Activated CD4-positive, alpha-beta memory T cell treated with anti-CD3 and anti-CD28 coated beads for 36 hours (primary cell): ENCODE results near the gene C2CD4C. TPM values are rescaled to one million over a fixed set of nuclear protein-coding genes. Genes with fewer than 3 reads are reported as not detected.

ENCODE experiments used
- CTCF ChIA-PET: fragments of 350-600 bp; sonication (Branson Sonifier 250); formaldehyde crosslinking; loops from one replicate; lab custom pipeline; 2021; ENCODE audit warnings: antibody characterized with exemption, inconsistent platforms; lab: Charles Lee
- POLR2A ChIA-PET: fragments of 350-600 bp; sonication (Branson Sonifier 250); formaldehyde crosslinking; loops from one replicate; lab custom pipeline; 2021; ENCODE audit warnings: antibody characterized with exemption; lab: Charles Lee
- DNase-seq: peaks from one replicate; pipeline ENCODE4 v3.0.0-alpha.2; 2020
- H3K27ac Mint-ChIP-seq: one replicate; pipeline ENCODE4 v1.8.0; 2021; ENCODE audit warnings: mixed read lengths
- H3K27me3 Mint-ChIP-seq: one replicate; pipeline ENCODE4 v1.8.0; 2021; ENCODE audit warnings: mixed read lengths
- H3K36me3 Mint-ChIP-seq: one replicate; pipeline ENCODE4 v1.8.0; 2021; ENCODE audit warnings: mixed read lengths
- H3K4me1 Mint-ChIP-seq: one replicate; pipeline ENCODE4 v1.8.0; 2021; ENCODE audit warnings: low read depth, mixed read lengths
- H3K4me3 Mint-ChIP-seq: one replicate; pipeline ENCODE4 v1.8.0; 2021; ENCODE audit warnings: mild to moderate bottlenecking, mixed read lengths
- H3K9me3 Mint-ChIP-seq: one replicate; pipeline ENCODE4 v1.8.0; 2021; ENCODE audit warnings: mixed read lengths
- intact Hi-C: fragments of 100-400 bp; cut with micrococcal nuclease; formaldehyde crosslinking; loops from one replicate; pipeline ENCODE4 v1.15.1; 2023
- total RNA-seq, 2 experiments: library from RNA; stranded (reverse); gene quantifications; one replicate each; pipeline ENCODE4 v1.2.3, GENCODE V29; 2021

Gene C2CD4C
- total RNA-seq, 2 experiments from 2014 or later, result 0.33 to 0.44 TPM

DNA sequence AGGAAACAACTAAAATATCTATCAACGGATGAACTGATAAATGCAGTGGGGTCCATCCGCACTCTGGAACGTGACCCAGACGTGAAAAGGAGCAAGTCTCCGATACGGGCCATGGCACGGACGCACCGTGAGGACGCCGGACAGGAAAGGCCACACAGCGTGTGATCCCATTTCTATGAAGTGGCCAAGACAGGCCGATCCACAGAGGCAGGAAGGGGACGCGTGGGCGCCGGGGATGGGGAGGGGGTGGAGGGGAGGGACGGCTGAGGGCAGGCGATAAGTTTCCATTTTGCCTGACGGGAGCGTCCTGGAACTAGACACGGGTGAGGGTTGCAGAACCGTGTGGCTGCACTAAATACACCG, 38.1 kb upstream of the C2CD4C start:
- intact Hi-C loops, result no loop called here
- no peak overlapping the region for H3K27ac Mint-ChIP-seq
- CTCF ChIA-PET, result no interaction called here

DNA sequence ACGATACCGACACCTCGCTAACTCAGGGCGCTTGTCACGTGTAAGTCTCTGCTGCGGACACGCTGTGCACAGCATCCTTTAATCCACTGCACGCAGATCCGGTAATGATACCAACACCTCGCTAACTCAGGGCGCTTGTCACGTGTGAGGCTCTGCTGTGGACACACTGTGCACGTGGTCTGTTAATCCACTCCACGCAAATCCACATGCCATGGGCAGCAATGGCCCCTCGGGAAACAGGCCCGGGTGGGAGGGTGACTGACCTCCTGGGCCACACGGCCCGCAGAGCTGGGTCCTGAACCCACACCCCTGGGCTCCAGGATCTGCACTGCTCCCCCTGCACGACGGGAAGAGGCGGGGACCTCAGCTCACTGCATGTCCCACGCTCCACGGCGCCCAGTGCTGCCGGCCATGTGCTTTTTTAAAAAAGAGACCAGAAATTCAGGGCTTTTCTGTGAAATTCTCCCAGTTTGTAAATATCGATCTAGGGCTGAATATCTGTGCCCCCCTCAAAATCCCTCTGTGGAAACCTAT, 35.8 kb upstream of the C2CD4C start:
- Mint-ChIP-seq H3K4me3 (no peak overlapping the region), H3K36me3 (no peaks in the 10 kb centered on the region), H3K9me3 (no peaks in the 10 kb centered on the region), H3K27ac (no peak overlapping the region), H3K4me1 (no peaks in the 10 kb centered on the region), H3K27me3 (peaks cover 12% of the 10 kb centered on the region)
- ChIA-PET CTCF (no interaction called here), POLR2A (no interaction called here)
- intact Hi-C loops, result no loop called here
- no peak for DNase-seq

More for the DNA sequence above, 38.1 kb upstream of the C2CD4C start:
- H3K4me3 Mint-ChIP-seq, result no peak overlapping the region
- no peaks in the 10 kb centered on the region for H3K36me3 Mint-ChIP-seq
- POLR2A ChIA-PET, result no interaction called here
- H3K4me1 Mint-ChIP-seq, result no peaks in the 10 kb centered on the region
- peaks cover 8% of the 10 kb centered on the region for H3K9me3 Mint-ChIP-seq
- DNase-seq, result no peak
- peaks cover under 1% of the 10 kb centered on the region for H3K27me3 Mint-ChIP-seq

DNA sequence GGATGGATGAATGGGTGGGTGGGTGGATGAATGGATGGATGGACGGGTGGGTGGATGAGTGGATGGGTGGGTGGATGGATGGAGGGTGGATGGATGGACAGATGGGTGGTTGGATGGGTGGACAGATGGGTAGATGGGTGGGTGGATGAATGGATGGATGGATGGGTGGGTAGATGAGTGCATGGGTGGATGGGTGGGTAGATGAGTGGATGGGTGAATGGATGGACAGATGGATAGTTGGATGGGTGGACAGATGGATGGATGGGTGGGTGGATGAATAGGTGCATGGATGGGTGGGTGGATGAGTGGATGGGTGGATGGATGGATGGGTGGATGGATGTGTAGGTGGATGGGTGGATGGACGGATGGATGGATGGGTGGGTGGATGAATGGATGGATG, 34.1 kb upstream of the C2CD4C start:
- H3K9me3 Mint-ChIP-seq, result no peaks in the 10 kb centered on the region
- CTCF ChIA-PET, result no interaction called here
- intact Hi-C loops, result no loop called here
- H3K27ac Mint-ChIP-seq, result no peak overlapping the region
- no peaks in the 10 kb centered on the region for H3K4me1 Mint-ChIP-seq
- peaks cover 14% of the 10 kb centered on the region for H3K27me3 Mint-ChIP-seq
- H3K36me3 Mint-ChIP-seq, result no peaks in the 10 kb centered on the region
- no peak for DNase-seq
- H3K4me3 Mint-ChIP-seq, result no peak overlapping the region
- POLR2A ChIA-PET, result no interaction called here

DNA sequence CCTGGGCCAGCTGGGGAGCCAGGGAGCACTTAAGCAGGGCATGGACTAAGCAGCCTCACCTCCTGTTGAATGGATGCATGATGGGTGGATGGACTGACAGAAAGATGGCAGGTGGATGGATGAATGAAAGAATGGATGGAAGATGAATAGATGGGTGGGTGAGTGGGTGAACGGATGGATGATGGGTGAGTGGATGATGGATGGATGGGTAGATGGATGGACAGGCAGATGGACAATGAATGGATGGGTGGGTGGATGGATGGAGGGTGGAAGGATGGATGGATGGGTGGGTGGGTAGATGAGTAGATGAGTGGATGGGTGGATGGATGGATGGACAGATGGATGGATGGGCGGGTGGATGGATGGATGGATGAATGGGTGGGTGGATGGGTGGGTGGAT, 33.1 kb upstream of the C2CD4C start:
- Mint-ChIP-seq H3K9me3 (no peaks in the 10 kb centered on the region), H3K36me3 (no peaks in the 10 kb centered on the region), H3K27ac (no peak overlapping the region), H3K4me3 (no peak overlapping the region), H3K27me3 (peaks cover 20% of the 10 kb centered on the region), H3K4me1 (no peaks in the 10 kb centered on the region)
- no peak for DNase-seq
- CTCF ChIA-PET, result no interaction called here
- POLR2A ChIA-PET, result no interaction called here
- intact Hi-C loops, result no loop called here

DNA sequence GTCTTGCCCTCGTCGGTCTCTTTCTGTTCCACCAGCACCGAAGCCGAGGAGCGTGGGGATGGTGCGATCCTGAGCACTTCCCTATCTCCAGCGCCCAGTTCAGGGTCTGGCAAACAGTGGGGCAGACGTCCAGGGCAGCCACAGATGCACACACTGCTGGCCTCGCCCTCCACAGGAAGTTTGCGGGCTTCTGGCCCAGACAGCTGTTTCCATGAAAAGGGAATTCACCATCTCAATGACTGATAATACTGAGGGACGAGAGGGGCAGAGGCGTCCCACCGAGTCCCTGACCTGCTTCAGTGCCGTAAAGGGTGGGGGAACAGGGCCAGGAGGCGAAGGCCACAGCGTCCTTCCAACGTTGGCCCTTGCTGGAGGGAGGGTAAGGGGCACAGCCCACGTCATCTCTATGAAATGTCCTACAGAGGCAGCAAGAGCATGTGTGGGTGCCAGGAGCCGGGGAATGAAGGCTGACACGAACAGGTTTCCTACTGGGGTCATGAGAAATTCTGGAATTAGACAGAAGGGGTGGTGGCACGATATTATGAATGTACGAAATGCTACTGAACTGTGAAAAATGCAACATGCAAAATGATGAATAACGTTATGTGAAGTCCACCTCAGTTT, 32.4 kb upstream of the C2CD4C start:
- no peaks in the 10 kb centered on the region for H3K4me1 Mint-ChIP-seq
- H3K27ac Mint-ChIP-seq, result no peak overlapping the region
- no peak for DNase-seq
- POLR2A ChIA-PET, result no interaction called here
- peaks cover 22% of the 10 kb centered on the region for H3K27me3 Mint-ChIP-seq
- no peaks in the 10 kb centered on the region for H3K36me3 Mint-ChIP-seq
- CTCF ChIA-PET, result no interaction called here
- no peak overlapping the region for H3K4me3 Mint-ChIP-seq
- intact Hi-C loops, result no loop called here
- H3K9me3 Mint-ChIP-seq, result no peaks in the 10 kb centered on the region

DNA sequence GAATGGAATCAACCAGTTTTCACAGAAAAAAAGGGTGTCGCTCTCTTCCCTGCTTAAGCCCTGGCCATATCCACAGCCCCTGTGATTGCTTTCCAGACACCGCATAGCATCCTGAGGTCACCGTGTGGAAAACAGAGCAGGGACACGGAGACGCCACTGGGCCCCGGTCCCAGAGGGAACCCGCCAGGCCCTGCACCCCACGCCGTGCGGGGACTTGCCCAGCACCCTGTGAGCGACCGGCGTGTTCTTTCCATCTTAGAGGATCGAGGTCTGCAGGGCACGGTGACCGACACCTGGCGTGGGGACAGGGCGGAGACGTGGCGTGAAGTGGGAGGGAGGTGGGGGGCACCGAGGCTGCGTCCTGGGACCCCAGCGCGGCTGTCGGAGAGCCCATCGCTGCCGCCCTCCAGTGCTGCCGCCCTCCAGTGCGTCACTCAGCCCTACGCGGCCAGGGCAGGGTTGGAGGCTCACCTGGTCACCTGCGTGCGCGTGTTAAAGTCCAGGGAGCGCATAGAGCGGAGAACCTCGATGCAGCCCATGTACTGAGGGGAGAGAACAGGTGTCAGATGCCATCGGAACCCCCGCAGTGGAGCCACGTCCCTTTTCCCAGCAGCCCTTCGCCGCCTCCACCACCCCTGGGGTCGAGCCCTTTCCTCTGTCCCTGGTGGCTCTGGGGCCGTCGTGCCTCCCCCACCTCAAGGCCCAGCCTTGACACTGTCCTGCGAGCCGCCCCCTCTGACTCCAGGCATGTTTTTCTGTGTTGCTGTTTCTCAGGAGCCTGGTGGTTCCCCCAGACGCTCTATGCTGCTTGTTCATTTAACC, 31.7 kb upstream of the C2CD4C start:
- H3K36me3 Mint-ChIP-seq, result no peaks in the 10 kb centered on the region
- peaks cover 22% of the 10 kb centered on the region for H3K27me3 Mint-ChIP-seq
- ChIA-PET CTCF (no interaction called here), POLR2A (no interaction called here)
- DNase-seq, result no peak
- H3K4me1 Mint-ChIP-seq, result no peaks in the 10 kb centered on the region
- intact Hi-C loops, result no loop called here
- no peak overlapping the region for H3K27ac Mint-ChIP-seq
- H3K4me3 Mint-ChIP-seq, result no peak overlapping the region
- H3K9me3 Mint-ChIP-seq, result no peaks in the 10 kb centered on the region

DNA sequence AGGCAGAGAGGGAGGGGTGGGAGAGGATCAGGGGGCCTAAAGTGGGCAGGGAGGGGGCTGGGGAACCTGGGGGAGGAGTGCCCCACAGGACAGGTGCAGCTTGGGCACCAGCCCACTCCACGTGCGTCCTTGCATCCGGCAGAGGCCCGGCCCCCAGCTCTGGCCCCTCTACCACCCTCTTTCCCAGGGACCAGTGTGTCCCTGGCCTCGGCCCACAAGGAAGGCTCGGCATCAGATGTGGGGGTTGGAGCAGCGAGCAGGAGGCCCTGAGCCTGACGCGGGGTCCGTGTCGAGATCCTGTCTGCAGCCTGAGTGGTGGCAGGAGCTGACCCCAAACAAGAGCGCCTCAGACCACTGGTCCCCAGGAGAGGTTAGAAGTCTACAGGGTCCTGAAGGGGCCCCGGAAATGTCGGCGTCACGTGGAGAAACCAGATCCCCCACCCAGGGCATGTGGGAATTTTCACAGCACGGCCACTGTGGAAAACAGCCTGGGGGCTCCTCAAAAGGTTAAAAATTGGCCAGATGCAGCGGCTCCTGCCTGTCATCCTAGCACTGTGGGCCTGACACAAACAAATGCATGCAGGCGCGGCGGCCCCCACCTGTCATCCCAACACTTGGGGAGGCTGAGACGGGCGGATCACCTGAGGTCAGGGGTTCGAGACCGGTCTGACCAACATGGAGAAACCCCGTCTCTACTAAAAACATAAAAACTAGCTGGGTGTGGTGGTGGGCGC, 30.4 kb upstream of the C2CD4C start:
- no peaks in the 10 kb centered on the region for H3K4me1 Mint-ChIP-seq
- H3K9me3 Mint-ChIP-seq, result no peaks in the 10 kb centered on the region
- no peak for DNase-seq

DNA sequence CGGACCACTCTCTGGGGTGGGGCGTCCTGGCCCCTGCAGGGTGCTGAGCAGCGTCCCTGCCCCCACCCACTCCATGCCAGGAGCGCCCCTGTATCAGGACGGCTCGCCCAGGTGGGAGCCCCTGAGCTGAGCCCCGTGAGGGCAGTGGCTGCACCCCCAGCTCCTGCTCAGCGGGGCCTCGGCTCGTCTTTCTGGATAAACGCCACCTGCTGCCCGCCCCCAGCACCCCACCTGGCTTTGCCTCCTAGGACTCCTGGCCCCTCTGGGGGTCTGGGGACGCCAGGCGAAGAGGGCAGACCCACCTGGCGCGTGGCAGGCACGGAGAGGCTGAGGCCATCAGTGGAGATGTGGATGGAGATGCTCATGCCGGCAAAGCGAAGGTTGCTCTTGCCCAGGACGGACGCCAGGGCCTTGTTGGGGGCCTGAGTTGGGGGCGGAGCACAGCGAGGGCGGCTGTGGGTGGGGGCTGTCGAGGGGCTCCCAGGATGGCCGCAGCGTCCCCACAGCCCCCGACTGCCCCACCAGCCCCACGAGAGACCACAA, 29.5 kb upstream of the C2CD4C start:
- ChIA-PET POLR2A (no interaction called here), CTCF (no interaction called here)
- intact Hi-C loops, result no loop called here
- H3K9me3 Mint-ChIP-seq, result no peaks in the 10 kb centered on the region
- no peaks in the 10 kb centered on the region for H3K4me1 Mint-ChIP-seq
- no peak overlapping the region for H3K27ac Mint-ChIP-seq
- no peaks in the 10 kb centered on the region for H3K36me3 Mint-ChIP-seq
- peaks cover 22% of the 10 kb centered on the region for H3K27me3 Mint-ChIP-seq
- DNase-seq, result no peak
- no peak overlapping the region for H3K4me3 Mint-ChIP-seq

More for the DNA sequence above, 30.4 kb upstream of the C2CD4C start:
- intact Hi-C loops, result no loop called here
- H3K27me3 Mint-ChIP-seq, result peaks cover 22% of the 10 kb centered on the region
- no peak overlapping the region for H3K4me3 Mint-ChIP-seq
- H3K36me3 Mint-ChIP-seq, result no peaks in the 10 kb centered on the region
- ChIA-PET POLR2A (no interaction called here), CTCF (no interaction called here)
- no peak overlapping the region for H3K27ac Mint-ChIP-seq

DNA sequence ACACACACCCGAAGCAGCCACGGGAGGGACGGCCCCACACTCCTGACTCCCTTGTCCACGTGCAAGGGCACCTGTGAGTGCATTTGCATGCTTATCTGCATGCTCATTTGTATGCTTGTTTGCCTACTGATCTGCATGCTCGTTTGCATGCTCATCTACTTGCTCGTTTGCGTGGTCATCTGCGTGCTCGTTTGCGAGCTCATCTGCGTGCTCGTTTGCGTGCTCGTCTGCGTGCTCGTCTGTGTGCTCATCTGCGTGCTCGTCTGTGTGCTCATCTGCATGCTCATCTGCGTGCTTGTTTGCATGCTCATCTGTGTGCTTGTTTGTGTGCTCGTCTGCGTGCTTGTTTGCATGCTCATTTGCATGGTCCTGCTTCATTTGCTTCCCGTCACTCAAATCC, 28.1 kb upstream of the C2CD4C start:
- no peak for DNase-seq
- intact Hi-C loops, result no loop called here
- Mint-ChIP-seq H3K27me3 (peaks cover 21% of the 10 kb centered on the region), H3K4me1 (no peaks in the 10 kb centered on the region), H3K27ac (no peak overlapping the region), H3K4me3 (no peak overlapping the region), H3K36me3 (no peaks in the 10 kb centered on the region), H3K9me3 (no peaks in the 10 kb centered on the region)
- POLR2A ChIA-PET, result no interaction called here
- CTCF ChIA-PET, result no interaction called here

DNA sequence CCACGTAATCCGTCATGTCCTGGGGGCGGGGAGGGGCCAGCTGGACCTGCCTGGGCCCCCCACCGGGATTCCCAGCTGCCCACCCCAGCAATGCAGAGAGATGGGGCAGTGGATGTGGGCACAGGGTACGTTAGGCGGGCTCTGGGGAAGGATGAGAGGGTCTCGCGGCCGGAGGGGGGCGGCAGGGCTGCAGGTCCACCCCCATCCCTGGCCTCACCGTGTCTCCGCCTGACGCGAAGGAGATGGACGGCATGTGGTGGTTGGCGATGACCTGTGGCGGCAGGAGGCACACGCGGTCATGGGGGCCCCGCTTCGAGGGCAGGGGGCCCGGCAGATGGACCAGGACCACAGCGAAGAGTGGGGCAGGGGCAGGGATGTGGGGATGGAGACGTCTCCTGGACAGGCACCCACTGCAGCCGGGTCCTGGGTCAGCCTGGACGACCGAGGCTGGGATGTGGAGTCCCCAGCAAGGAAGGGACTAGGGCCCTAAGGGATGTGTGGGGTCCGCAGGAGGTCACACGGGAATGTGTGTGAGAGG, 27.5 kb upstream of the C2CD4C start:
- POLR2A ChIA-PET, result no interaction called here

DNA sequence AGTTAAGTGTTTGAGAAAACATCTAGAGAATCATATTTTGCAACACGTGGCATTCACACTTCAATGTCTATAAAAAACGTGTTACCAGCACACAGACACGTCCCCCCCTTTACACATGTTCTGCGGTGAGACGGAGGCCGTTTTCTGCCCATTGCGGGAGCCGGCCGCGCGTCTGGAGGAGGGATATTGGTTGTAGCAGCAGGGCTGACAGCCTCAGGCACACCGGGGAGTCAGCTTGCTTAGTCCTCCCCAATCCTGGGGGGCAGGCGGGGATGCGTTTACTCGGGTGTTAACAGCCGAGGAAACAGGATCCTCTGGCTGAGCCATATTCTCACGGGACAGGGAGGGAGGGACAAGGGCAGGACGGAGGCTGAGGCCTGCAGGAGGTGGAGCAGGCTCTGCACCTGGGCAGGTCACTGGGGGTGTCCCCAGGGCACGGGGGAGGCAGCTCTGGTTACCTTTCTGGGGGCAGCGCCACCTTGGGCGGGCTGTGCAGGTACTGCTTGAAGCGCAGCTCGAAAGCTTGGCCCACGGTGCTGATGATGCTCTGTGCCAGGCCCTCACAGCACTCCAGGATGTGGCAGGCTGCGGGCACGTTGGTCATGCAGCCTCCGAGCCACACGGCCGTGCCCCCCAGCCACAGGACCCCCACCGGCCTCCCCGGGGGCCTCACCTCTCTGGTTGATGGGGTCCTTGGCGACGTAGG, 26.9 kb upstream of the C2CD4C start:
- H3K4me3 Mint-ChIP-seq, result no peak overlapping the region
- ChIA-PET CTCF (no interaction called here), POLR2A (no interaction called here)
- no peaks in the 10 kb centered on the region for H3K4me1 Mint-ChIP-seq
- peaks cover 11% of the 10 kb centered on the region for H3K27me3 Mint-ChIP-seq
- no peak for DNase-seq
- H3K36me3 Mint-ChIP-seq, result no peaks in the 10 kb centered on the region
- intact Hi-C loops, result no loop called here
- no peaks in the 10 kb centered on the region for H3K9me3 Mint-ChIP-seq
- H3K27ac Mint-ChIP-seq, result no peak overlapping the region

More for the DNA sequence above, 27.5 kb upstream of the C2CD4C start:
- H3K27ac Mint-ChIP-seq, result no peak overlapping the region
- intact Hi-C loops, result no loop called here
- no peak overlapping the region for H3K4me3 Mint-ChIP-seq
- peaks cover 16% of the 10 kb centered on the region for H3K27me3 Mint-ChIP-seq
- H3K4me1 Mint-ChIP-seq, result no peaks in the 10 kb centered on the region
- no peaks in the 10 kb centered on the region for H3K36me3 Mint-ChIP-seq
- DNase-seq, result no peak
- H3K9me3 Mint-ChIP-seq, result no peaks in the 10 kb centered on the region
- CTCF ChIA-PET, result no interaction called here
